ENCODE data around the gene SCN10A. TPM values are rescaled to one million over a fixed set of nuclear protein-coding genes. Genes with fewer than 3 reads are reported as not detected.

The SCN10A gene
- total RNA-seq, 1 experiment from 2014 or later: not detected

DNA sequence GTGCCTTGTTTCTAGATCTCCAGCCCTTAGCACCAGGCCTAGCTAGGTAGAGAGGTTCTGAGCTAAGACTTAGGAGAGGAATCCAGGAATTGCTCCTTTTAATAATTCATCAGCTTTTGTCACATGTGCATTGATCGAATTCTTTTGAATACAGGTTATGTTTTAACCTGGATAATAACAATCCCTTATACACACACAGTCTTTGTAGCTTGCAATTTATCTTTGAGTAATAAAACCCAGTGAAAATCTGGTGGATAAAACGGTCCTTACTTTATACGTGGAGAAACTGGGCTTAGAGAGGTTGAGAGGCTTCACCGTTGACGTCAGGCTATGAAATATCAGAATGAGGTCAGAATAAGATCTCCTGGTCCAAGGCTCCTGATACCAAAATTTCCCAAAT is 7.2 kb upstream of the SCN10A start:
- ChIA-PET POLR2A (no interaction called here), CTCF (no interaction called here)
- peaks cover 56% of the 10 kb centered on the region for H3K27me3 Mint-ChIP-seq (ENCODE audit: insufficient read depth, unreplicated experiment)
- no peak for DNase-seq (ENCODE audit: unreplicated experiment)
- no peaks in the 10 kb centered on the region for H3K9me3 Mint-ChIP-seq (ENCODE audit: unreplicated experiment)
- intact Hi-C loops (cut with micrococcal nuclease): no loop called here
- H3K4me1 Mint-ChIP-seq (ENCODE audit: insufficient read depth, unreplicated experiment): no peaks in the 10 kb centered on the region
- no peak overlapping the region for H3K27ac Mint-ChIP-seq (ENCODE audit: low read depth, unreplicated experiment)
- H3K36me3 Mint-ChIP-seq (ENCODE audit: insufficient read depth, unreplicated experiment): no peaks in the 10 kb centered on the region
- no TSS peak for BruUV-seq (replicated peaks)
- no peak overlapping the region for H3K4me3 Mint-ChIP-seq (ENCODE audit: unreplicated experiment)
- no peak for TF ChIP-seq CTCF (IDR thresholded peaks at IDR 0.05; ENCODE audit: unreplicated experiment)

- Mint-ChIP-seq H3K4me1 (ENCODE audit: insufficient read depth, unreplicated experiment) (no peaks in the 10 kb centered on the region), H3K27ac (ENCODE audit: low read depth, unreplicated experiment) (no peak overlapping the region), H3K4me3 (ENCODE audit: unreplicated experiment) (no peak overlapping the region), H3K27me3 (ENCODE audit: insufficient read depth, unreplicated experiment) (peaks cover 53% of the 10 kb centered on the region), H3K36me3 (ENCODE audit: insufficient read depth, unreplicated experiment) (no peaks in the 10 kb centered on the region), H3K9me3 (ENCODE audit: unreplicated experiment) (no peaks in the 10 kb centered on the region)
- no TSS peak for BruUV-seq (replicated peaks)
- POLR2A ChIA-PET: no interaction called here
- intact Hi-C loops (cut with micrococcal nuclease): no loop called here
- CTCF ChIA-PET: no interaction called here
- no peak for TF ChIP-seq CTCF (IDR thresholded peaks at IDR 0.05; ENCODE audit: unreplicated experiment)
- DNase-seq (ENCODE audit: unreplicated experiment): no peak
Measured at GRCh38 chr3:38811822-38812221, 4.2 kb downstream of the SCN10A start.

DNA sequence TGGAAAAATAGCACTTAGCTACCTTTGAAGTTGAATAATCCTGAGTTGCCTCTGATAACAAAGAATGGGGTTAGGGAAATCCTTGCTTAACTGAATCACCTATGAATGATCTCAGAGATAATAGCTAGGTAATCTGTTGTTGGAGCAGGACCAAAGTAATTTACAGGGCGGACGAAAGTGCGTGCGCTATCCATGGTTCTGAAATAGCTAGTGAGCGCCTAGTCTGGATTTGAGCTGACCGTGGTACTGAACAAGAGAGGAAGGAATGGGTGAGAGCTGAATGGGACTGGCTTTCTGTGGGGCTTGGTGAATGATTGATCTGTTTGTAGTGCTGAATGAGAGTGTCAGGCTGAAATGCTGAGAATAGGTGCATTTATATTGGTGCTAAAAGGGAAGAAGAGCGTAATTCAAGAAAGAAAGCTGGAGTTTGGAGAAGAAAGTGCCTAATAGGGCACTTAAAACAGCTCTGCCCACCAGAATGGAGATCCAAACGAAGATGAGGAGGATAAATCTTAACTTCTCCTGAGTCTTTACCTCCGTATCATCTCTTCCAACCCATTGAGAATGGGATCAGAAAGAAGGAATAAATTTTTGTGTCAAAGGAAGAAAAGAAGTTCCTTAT is 10.1 kb downstream of the SCN10A start:
- no peaks in the 10 kb centered on the region for H3K4me1 Mint-ChIP-seq (ENCODE audit: insufficient read depth, unreplicated experiment)
- ChIA-PET CTCF (interaction anchor here (0.5 to 1.2 kb wide), 5 partner anchors 50 to 579 kb away, joined by 3 to 4 read pairs (median 3); no protein-coding TSS in a partner anchor), POLR2A (interaction anchor here (0.6 kb wide), 1 partner anchor 52 kb away, joined by 3 read pairs; no protein-coding TSS in a partner anchor)
- no peak overlapping the region for H3K27ac Mint-ChIP-seq (ENCODE audit: low read depth, unreplicated experiment)
- H3K9me3 Mint-ChIP-seq (ENCODE audit: unreplicated experiment): no peaks in the 10 kb centered on the region
- H3K27me3 Mint-ChIP-seq (ENCODE audit: insufficient read depth, unreplicated experiment): peaks cover 33% of the 10 kb centered on the region
- DNase-seq (ENCODE audit: unreplicated experiment): peak; percentile 90
- H3K4me3 Mint-ChIP-seq (ENCODE audit: unreplicated experiment): no peak overlapping the region
- intact Hi-C loops (cut with micrococcal nuclease): no loop called here
- no TSS peak for BruUV-seq (replicated peaks)
- no peak for TF ChIP-seq CTCF (IDR thresholded peaks at IDR 0.05; ENCODE audit: unreplicated experiment)
- no peaks in the 10 kb centered on the region for H3K36me3 Mint-ChIP-seq (ENCODE audit: insufficient read depth, unreplicated experiment)

- H3K36me3 Mint-ChIP-seq (ENCODE audit: insufficient read depth, unreplicated experiment): no peaks in the 10 kb centered on the region
- no peaks in the 10 kb centered on the region for H3K4me1 Mint-ChIP-seq (ENCODE audit: insufficient read depth, unreplicated experiment)
- no peak overlapping the region for H3K4me3 Mint-ChIP-seq (ENCODE audit: unreplicated experiment)
- intact Hi-C loops (cut with micrococcal nuclease): no loop called here
- no peak for TF ChIP-seq CTCF (IDR thresholded peaks at IDR 0.05; ENCODE audit: unreplicated experiment)
- no TSS peak for BruUV-seq (replicated peaks)
- ChIA-PET POLR2A (no interaction called here), CTCF (interaction anchor here (1.1 to 1.2 kb wide), 3 partner anchors 51 to 197 kb away, joined by 3 to 4 read pairs (median 4); no protein-coding TSS in a partner anchor)
- no peaks in the 10 kb centered on the region for H3K9me3 Mint-ChIP-seq (ENCODE audit: unreplicated experiment)
- no peak overlapping the region for H3K27ac Mint-ChIP-seq (ENCODE audit: low read depth, unreplicated experiment)
- peaks cover 33% of the 10 kb centered on the region for H3K27me3 Mint-ChIP-seq (ENCODE audit: insufficient read depth, unreplicated experiment)
- DNase-seq (ENCODE audit: unreplicated experiment): no peak
Measured at GRCh38 chr3:38805004-38805403, 11.0 kb downstream of the SCN10A start.
